ENCODE data around the gene GALNS. TPM values are rescaled to one million over a fixed set of nuclear protein-coding genes. Genes with fewer than 3 reads are reported as not detected.
A peak's percentile ranks its signal among the peaks of the same experiment; 100 is the strongest.

GALNS gene
- total RNA-seq, 2 donors from 2014 or later, result 17.2 to 24.9 TPM

DNA sequence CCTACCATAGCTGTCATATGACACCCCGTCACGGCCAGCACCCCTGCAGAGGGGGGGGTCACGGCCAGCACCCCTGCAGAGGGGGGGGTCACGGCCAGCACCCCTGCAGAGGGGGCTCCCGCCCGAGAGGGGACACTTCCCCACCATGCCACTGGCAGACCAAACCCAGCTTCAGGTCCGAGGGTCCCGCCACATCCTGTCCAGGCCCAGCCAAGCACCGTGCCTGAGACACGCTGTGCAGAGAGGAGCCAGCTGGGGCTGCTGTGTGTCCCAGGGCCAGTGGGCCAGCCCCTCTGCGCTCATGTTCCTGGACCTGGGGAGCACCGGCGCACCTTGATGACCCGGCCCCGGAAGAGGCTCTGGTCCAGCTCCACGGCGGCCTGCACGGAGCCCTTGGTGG lies 7.8 kb upstream of the GALNS start:
- intact Hi-C loops (cut with DNase I), result loop anchor here (2.0 to 5.0 kb wide), 2 partner anchors 72 to 257 kb away; no protein-coding TSS in a partner anchor

DNA sequence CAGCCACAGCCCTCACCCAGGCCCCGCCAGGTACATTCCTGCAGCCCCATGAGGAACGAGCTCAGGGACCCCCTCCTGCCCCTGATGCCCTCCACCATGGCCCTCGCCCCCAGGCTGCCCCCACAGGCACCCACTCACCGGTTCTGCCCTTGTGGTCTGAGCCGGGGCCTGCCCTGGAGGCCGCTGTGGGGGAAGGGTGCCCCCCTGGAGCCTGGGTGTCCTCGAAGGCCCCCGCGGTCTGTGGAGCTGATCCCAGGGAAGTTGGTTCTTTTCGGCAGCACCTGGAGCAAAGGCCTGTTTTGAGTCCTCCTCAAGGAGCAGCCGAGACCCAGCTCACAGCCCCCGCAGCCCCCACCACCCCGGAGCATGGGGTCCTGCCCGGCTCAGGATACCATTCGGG lies 7.4 kb upstream of the GALNS start:
- intact Hi-C loops (cut with DNase I), result loop anchor here (2.0 to 5.0 kb wide), 2 partner anchors 73 to 257 kb away; no protein-coding TSS in a partner anchor
- DNase-seq (ENCODE audit: low spot score), result no peak

More for the DNA sequence above, 7.8 kb upstream of the GALNS start:
- DNase-seq (ENCODE audit: low spot score), result no peak

DNA sequence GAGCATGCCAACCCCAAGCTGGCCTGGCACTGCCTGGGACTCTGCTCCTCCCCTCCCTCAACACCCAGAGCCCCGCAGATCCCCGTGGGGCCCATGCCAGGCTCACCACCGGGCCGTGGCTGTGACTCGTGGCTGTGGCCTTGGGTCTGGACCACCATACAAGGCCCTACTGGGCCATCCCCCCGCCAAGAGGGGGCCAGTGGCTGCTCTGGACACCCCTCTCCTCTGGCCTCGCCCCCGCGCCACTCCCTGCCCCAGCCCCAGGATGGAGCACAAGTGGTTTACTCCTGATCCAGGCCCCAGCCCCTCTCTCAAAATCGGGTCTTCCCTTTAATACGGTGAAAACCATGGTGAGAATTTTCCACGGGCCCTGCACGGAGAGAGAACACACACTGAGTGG lies 6.7 kb upstream of the GALNS start:
- DNase-seq (ENCODE audit: low spot score), result no peak
- intact Hi-C loops (cut with DNase I), result loop anchor here in 1 of 2 donors (5.0 kb wide), 1 partner anchor 256 kb away; no protein-coding TSS in a partner anchor

DNA sequence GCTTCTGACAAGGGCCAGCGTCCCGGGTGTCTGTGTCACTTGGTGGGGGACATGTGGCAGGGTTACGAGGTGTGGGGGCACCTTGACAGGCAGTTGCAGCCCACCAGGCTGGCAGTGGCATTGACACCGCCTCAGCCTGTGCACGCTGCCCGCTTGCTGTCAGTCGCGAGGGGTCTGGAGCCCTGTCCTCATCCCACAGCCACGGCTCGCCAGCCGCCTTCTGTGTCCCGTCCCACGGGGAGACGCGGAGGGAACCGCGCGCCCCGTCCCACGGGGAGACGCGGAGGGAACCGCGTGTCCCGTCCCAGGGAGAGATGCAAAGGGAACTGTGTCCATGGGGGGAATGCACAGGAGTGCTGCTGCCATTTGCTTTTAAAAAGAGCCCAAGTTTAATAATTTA lies 6.2 kb upstream of the GALNS start:
- intact Hi-C loops (cut with DNase I), result loop anchor here in 1 of 2 donors (5.0 kb wide), 1 partner anchor 256 kb away; no protein-coding TSS in a partner anchor
- no peak for DNase-seq (ENCODE audit: low spot score)

DNA sequence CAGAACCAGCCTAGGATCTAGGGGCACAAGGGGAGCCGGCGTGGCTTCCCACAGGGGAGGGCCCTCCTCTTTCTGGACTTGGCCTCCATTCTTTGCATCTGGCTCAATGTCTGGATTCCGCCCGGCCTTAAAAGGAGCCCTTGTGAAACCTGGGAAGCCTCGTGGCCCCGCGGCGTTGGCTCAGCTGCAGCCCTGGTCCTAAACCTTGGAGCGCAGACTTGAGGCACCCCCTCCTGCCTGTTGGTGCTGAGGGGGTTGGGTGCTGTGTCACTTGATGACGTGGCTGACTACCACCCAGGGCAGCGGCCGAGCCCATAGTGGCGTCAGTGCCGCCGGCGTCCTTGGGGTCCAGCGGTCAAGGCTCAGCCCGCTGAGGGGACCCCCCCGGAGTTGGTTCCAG lies 4.6 kb upstream of the GALNS start:
- intact Hi-C loops (cut with DNase I), result loop anchor here in 1 of 2 donors (5.0 kb wide), 1 partner anchor 254 kb away; no protein-coding TSS in a partner anchor
- no peak for DNase-seq (ENCODE audit: low spot score)

DNA sequence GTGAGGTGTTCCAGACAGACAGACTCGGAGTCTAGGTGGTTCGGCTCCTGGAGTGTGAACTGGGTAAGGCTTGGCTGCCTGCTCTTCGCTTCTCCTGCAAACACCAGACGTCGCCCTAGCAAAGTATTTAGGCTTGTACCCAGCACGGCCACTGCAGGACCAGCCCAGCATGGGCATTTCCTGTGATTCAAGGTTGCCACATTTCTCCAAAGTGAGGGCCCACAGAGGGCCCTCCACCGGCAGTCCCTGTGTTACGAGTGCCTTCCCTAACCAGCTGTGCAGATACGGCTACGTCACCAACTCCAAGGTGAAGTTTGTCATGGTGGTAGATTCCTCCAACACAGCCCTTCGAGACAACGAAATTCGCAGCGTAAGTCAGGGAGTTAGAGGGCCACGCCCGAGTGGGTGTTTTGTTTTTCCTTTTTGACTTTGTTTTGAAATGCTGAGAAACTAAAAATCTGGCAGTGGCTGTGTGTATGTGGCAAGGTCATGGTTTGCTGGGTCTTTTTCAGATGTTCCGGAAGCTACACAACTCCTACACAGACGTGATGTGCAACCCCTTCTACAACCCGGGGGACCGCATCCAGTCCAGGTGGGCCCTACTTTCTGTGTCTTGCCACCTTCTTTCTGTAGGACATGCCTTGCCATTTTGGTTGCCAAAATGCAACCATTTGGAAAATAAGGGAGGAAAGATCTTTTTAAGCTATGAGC lies 2.8 kb upstream of the GALNS start:
- intact Hi-C loops (cut with DNase I), result loop anchor here in 1 of 2 donors (5.0 kb wide), 1 partner anchor 252 kb away; no protein-coding TSS in a partner anchor
- no peak for DNase-seq (ENCODE audit: low spot score)

DNA sequence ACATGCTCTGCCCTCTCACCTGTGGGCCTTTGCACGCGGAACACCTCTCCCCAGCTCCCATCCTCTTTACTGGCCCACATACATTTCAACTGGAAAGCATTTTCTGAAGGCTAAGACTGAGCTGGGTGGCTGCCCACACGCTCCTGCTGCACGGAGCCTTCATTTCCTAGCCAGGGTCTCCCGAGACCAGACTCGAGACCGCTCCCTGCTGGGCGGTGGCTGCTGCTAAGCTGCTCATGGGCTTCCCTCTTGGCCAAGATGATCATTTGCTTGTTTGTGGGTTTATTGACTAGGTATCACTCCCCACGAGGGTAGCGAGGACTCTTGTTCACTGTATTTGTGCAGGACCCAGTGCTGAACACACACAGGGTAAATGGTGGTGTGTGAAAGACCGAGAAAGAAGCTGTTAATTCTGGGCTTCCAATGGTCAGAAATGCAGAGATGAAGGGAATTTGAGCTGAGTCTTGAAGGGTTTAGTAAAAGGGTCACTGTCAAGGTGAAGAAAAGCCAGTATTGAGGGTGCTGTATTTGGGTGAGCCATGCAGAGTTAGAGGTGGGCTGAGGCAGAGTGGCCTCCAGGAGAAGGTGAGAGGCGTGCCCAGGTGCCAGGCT lies 1.1 kb upstream of the GALNS start:
- peak; percentile 92 for DNase-seq (ENCODE audit: low spot score)
- intact Hi-C loops (cut with DNase I), result no loop called here

DNA sequence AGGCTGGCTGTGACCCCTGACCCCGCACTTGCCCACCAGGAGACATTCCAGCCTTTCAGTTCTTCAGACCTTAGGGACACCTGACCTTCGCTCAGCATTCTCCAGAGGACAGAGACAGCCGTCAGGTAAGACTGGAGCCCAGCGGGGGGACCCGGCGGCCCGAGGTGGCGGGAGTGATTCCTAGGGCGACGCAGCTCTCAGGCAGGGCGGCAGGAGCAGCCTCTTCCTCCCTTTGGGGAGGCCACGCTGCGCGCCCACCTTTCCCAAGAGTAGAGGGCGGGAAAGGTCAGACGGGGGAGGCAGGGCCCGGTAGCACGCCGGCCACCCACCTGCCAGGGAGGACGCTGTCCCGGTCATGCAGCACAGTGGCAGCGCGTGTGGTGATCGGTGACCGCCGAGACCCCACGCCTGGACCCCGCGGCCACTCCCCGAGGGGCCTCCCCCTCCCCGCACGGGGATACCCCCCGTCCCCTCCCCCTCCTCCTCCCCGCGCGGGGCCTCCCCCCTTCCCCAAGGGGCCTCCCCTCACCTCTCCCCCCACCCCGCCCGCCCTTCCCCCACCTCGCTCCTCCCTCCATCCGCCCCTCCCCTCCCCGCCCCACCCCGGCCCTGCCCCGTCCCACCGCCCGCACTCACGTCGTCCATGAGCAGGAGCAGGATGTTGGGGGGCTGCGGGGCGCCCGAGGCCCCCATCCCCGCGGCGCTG lies 472 bp downstream of the GALNS start:
- intact Hi-C loops (cut with DNase I), result no loop called here
- no peak for DNase-seq (ENCODE audit: low spot score)

DNA sequence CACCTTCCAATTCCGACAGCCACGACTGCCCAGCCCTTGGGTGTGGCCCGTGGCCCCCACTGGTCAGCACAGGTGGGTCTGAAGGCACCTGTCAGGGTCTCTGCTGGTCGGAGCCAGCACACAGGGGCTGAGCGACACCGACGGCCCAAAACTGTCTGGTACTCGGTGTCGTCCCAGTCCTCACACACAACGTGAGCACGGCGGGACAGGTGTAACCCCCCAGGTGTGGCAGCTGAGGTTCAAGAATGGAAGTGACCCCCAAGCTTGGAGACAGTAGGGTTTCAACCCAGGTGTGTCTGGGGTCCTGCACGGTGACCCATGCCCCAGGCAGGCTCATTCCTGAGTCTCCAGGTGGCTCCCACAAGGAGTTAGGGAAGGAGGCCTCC lies 1.0 kb downstream of the GALNS start:
- intact Hi-C loops (cut with DNase I), result no loop called here

DNA sequence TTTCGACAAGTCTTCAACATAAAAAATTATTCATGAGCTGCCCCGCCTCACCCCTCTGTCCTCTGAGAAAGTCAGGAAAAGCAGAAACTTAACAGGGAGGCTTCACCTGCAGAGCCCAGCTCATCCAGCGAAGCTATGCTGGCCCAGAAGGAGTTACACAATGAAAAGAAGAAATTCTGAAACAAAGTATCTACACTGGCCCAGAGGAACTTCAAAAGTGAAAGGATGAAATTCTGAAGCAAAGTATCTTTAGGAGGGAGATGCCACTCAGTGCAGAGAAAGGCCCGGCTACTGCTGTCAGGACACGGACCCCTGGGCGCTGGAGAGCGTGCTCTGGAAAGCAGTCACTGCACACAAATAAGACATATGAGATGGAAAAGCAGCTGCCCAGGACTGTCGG lies 1.6 kb downstream of the GALNS start:
- intact Hi-C loops (cut with DNase I), result no loop called here
- DNase-seq (ENCODE audit: low spot score), result no peak

More for the DNA sequence above, 1.0 kb downstream of the GALNS start:
- DNase-seq (ENCODE audit: low spot score), result no peak

DNA sequence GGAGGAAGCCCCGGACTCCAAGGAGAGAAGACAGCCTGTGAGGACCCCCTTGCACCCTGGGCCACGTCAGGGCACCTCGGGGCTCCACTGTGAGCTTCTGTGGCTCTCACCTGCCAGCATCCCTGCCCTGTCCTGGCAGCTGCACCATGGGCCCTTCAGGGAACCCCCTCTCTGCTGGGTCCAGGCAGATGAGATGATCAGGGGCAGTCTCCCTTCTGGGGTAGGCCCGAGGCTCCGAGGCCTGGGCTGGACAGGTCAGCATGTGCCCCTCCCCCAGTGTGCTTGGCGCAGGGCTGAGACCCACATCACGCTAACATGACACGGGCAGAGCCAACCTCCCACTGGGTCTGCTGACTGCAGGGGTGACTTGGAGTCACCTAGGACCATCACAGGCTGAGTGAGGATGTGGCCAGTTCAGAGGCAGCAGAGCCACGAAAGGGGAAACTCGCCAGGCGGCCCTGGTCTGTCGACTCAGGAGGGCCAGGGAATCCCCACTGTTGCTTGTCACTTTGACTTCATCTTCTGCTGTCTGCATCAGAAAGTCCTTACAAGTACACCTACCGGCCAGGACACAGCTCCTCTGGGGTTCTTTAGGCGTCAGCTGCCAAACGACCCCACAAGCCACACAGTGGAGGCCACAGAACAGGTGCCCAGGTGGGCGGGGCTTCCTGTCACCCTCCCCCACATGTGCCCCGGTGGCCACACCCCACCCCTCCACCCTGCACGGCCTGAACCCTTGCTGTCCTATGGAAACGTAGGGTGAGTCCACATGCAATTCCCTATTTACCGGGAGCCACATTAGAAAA lies 2.2 kb downstream of the GALNS start:
- no peak for DNase-seq (ENCODE audit: low spot score)
- intact Hi-C loops (cut with DNase I), result no loop called here

DNA sequence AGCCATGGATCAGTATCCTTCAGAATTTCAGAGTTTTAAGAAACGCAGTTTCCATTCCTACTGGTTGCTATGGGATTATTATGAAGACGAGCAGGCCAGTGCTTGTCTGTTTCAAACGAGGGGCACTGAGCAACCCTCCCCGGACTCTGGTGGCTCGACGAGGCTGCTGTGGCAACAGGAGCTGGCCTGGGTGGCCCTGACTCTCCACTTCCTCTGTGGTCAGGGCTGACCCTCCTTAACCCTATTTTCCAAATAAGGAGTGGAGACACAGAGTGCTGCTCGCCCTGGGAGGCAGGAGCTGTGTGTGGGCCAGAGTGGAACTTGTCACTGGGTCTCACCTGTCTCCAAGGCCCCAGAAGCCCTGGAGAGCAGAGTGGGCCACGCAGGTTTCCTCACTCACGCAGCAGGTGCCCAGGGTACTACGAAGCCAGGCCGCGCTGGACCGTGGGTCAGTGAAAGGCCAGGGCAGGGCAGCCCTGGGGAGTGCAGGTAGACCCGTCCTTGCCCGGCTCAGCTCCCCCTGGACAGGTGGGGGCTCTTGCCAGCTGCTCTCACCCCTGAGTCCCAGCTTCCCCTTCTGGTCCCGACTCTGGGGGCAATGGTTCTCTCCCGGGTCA lies 3.3 kb downstream of the GALNS start:
- intact Hi-C loops (cut with DNase I), result no loop called here
- no peak for DNase-seq (ENCODE audit: low spot score)

DNA sequence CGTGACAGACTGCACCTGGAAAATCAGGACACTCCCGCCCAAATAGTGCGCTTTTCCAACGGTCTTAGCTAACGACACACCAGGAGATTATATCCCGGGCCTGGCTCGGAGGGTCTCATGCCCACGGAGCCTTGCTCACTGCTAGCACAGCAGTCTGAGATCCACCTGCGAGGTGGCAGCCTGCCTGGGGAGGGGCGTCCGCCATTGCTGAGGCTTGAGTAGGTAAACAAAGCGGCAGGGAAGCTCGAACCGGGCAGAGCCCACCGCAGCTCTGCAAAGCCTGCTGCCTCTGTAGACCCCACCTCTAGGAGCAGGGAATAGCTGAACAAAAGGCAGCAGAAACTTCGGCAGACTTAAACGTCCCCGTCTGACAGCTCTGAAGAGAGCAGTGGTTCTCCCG lies 5.1 kb downstream of the GALNS start:
- intact Hi-C loops (cut with DNase I), result no loop called here
- DNase-seq (ENCODE audit: low spot score), result no peak

DNA sequence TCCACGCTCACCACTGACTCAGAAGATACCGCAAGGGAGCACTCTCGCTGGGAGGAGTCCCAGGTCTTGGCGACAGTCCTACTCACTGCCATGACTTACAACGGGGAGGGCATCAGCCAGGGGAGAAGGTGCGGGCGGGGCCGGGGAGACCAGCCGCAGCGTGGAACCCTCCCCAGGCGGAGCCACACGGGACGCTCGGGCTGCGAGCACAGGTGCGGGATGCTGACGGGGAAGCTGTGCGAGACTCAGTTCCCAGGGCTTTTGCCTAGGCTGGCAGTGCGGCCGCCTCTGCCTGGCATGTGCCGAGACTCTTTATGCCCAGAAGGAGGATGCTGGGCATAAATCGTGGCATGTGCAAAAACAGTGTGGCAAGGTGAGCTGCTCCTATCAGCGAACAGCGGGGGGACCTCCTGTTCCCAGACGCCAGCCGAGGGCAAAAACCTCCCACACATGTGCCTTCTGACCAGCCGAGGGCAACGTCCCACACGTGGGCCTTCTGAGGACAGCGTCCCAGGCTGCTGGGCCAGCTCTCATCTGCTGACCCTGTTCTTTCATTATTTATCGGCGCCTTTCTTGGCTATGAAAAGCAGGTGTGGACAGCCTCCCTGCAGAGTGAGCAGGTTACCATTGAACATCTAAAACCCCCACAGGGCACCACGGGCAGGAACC lies 6.1 kb downstream of the GALNS start:
- no peak for DNase-seq (ENCODE audit: low spot score)
- intact Hi-C loops (cut with DNase I), result no loop called here

DNA sequence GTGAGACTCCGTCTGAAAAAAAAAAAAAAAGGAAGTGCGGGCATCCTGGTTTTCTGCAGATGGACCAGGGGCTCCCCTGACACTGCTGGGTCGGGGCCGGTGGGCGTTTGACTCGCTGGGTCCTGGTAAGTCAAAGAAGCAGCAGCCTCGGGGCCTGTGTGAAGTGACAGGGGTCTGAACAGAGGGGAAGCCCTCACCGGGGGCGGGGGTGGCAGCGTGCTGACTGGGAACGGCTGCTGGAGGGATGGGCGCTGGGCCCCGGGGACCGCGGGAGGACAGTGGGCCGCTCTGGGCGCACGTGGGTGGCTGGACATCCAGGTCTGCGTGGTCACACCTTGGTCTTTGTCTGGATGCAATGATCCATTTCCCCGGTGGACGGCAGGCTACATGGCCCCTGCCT lies 8.2 kb downstream of the GALNS start:
- intact Hi-C loops (cut with DNase I), result no loop called here
- DNase-seq (ENCODE audit: low spot score), result no peak

DNA sequence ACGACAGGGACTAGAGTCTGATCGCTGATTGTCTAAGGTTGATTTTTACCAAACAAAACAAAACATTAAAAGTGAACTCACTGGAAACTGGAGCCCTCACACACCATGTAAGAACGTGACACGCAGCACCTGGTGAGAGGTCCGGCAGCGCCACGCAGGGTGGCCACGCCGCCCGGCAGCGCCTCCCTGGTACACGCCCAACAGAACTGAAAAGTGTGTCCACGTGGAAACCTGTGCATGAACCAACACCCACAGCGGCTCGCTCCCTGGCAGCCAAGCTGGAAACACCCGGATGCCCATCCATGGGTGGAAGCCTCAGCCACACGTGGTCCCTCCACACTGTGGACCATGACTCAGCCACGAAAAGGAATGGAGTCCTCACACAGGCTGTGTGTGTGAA lies 9.1 kb downstream of the GALNS start:
- DNase-seq (ENCODE audit: low spot score), result no peak
- intact Hi-C loops (cut with DNase I), result no loop called here

DNA sequence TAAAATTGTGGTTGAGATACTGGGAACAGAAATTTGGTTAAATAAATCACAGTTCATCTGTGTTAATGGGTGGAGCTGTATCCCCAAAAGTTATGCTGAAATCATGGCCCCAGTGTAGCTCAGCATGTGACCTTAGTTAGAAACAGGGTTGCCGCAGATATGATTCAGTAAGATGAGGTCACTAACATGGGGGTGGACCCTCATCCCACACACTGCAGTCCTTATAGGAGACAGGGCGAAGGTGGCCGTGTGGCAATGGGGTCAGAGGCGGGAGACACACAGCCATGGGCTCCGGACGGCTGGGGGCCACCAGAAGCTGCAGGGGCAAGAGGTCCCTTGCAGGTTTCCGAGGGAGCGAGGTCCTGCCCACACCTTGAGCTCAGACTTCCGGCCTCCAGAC lies 10.7 kb downstream of the GALNS start:
- intact Hi-C loops (cut with DNase I), result no loop called here
- DNase-seq (ENCODE audit: low spot score), result no peak

DNA sequence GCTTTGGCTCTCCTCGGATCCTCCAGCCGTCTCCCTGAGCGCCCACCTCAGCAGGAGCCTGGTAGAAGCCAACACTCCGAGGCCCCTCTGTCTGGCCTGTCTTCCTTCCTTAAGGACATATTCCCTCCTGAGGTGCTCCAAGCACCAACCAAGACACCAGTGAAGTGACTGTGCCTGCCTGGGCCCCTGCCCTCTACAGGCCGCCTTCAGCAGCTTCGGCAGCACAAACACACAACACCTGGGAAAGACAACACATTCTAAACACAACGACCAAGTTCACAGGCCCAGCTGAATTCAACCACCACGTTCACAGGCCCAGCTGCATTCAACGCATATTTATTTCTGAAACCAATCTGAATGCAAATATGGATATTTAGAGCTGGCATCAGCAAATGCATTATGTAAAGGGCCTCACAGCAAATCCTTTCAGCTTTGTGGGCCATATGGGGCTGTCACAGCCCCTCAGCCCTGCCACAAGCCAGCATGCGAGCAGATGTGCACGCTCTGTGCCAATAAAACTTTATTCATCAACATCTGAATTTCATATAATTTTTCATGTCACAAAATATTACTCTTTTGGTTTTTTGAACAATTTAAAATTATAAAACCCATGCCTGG lies 12.2 kb downstream of the GALNS start:
- DNase-seq (ENCODE audit: low spot score), result no peak
- intact Hi-C loops (cut with DNase I), result no loop called here

Measured in posterior vena cava (tissue), 2 donors.